CD4-positive, alpha-beta T cell (primary cell): ENCODE results near the gene PCDHA7. TPM values are rescaled to one million over a fixed set of nuclear protein-coding genes. Genes with fewer than 3 reads are reported as not detected.

Source experiments
- ATAC-seq: fragments of 200-7000 bp; cut with Tn5 transposase; one replicate; pipeline ENCODE4 v1.10.0; 2022; ENCODE audit warnings: mild to moderate bottlenecking; ENCODE audit not compliant: poor library complexity
- CTCF ChIA-PET: fragments of 350-600 bp; sonication (Branson Sonifier 250); formaldehyde crosslinking; loops from one replicate; lab custom pipeline; 2021; ENCODE audit warnings: antibody characterized with exemption, inconsistent platforms; lab: Charles Lee
- POLR2A ChIA-PET: fragments of 350-600 bp; sonication (Branson Sonifier 250); formaldehyde crosslinking; loops from one replicate; lab custom pipeline; 2021; ENCODE audit warnings: antibody characterized with exemption, inconsistent platforms; lab: Charles Lee
- DNase-seq, 14 experiments: peaks; one replicate each; pipeline ENCODE4 v3.0.0-alpha.2; 2013 to 2020; ENCODE audit warnings: mixed read lengths in 2 of 14
- H3K27ac ChIP-seq, 2 donors: one replicate each; pipeline versions ENCODE4 v1.5.1 to v1.7.0; 2013; ENCODE audit warnings: low read length in 2 of 2, low read depth in 1 of 2, mild to moderate bottlenecking in 1 of 2
- H3K27me3 ChIP-seq, 2 experiments: 1 replicate in 1 of 2; 2 replicates in 1 of 2; pipeline versions ENCODE4 v1.6.1 to v1.7.0; 2013; ENCODE audit warnings: low read length in 2 of 2, control low read depth in 1 of 2, mild to moderate bottlenecking in 1 of 2, moderate library complexity in 1 of 2; ENCODE audit not compliant: insufficient read depth in 2 of 2, control insufficient read depth in 1 of 2
- H3K36me3 ChIP-seq: one replicate; pipeline ENCODE4 v1.6.1; 2013; ENCODE audit warnings: low read length, control low read depth; ENCODE audit not compliant: insufficient read depth
- H3K4me1 ChIP-seq: one replicate; pipeline ENCODE4 v1.6.1; 2013; ENCODE audit warnings: low read length, control low read depth; ENCODE audit not compliant: insufficient read depth
- H3K4me3 ChIP-seq: one replicate; pipeline ENCODE4 v1.5.1; 2013; ENCODE audit warnings: mild to moderate bottlenecking, low read length, moderate library complexity
- H3K9me3 ChIP-seq, 2 experiments: 1 replicate in 1 of 2; 2 replicates in 1 of 2; pipeline versions ENCODE4 v1.6.1 to v1.7.0; 2013; ENCODE audit warnings: low read length in 2 of 2, mild to moderate bottlenecking in 2 of 2, control low read depth in 1 of 2, moderate library complexity in 1 of 2; ENCODE audit not compliant: control insufficient read depth in 1 of 2, insufficient read depth in 1 of 2
- H3K27ac Mint-ChIP-seq: one replicate; pipeline ENCODE4 v1.8.0; 2020; ENCODE audit warnings: mixed read lengths
- H3K27me3 Mint-ChIP-seq: one replicate; pipeline ENCODE4 v1.8.0; 2021; ENCODE audit warnings: mixed read lengths
- H3K36me3 Mint-ChIP-seq: one replicate; pipeline ENCODE4 v1.8.0; 2021; ENCODE audit warnings: low read depth, mixed read lengths
- H3K4me1 Mint-ChIP-seq: one replicate; pipeline ENCODE4 v1.8.0; 2021; ENCODE audit warnings: low read depth, mixed read lengths
- H3K4me3 Mint-ChIP-seq: one replicate; pipeline ENCODE4 v1.8.0; 2020; ENCODE audit warnings: mild to moderate bottlenecking, mixed read lengths
- H3K9me3 Mint-ChIP-seq: one replicate; pipeline ENCODE4 v1.8.0; 2020; ENCODE audit warnings: mixed read lengths
- CTCF ChIP-seq: fragments of 200-600 bp; IDR thresholded peaks from one replicate; pipeline ENCODE4 v1.8.0; 2022; ENCODE audit warnings: antibody characterized with exemption, mild to moderate bottlenecking
- intact Hi-C, 2 experiments: fragments of 100-400 bp; cut with DNase I in 1 of 2; cut with micrococcal nuclease in 1 of 2; formaldehyde crosslinking; loops; one replicate each; pipeline versions ENCODE4 v1.15.1 to v1.9.0; 2023 to 2025; cut with DNase I, micrococcal nuclease
- total RNA-seq, 174 experiments: library from RNA in 2 of 174; stranded (reverse) in 2 of 174; gene quantifications; one replicate each; pipeline ENCODE4 v1.2.3 and lab custom pipeline; 2021 to 2026

Gene PCDHA7
- total RNA-seq, 2 experiments from 2014 or later = not detected

DNA sequence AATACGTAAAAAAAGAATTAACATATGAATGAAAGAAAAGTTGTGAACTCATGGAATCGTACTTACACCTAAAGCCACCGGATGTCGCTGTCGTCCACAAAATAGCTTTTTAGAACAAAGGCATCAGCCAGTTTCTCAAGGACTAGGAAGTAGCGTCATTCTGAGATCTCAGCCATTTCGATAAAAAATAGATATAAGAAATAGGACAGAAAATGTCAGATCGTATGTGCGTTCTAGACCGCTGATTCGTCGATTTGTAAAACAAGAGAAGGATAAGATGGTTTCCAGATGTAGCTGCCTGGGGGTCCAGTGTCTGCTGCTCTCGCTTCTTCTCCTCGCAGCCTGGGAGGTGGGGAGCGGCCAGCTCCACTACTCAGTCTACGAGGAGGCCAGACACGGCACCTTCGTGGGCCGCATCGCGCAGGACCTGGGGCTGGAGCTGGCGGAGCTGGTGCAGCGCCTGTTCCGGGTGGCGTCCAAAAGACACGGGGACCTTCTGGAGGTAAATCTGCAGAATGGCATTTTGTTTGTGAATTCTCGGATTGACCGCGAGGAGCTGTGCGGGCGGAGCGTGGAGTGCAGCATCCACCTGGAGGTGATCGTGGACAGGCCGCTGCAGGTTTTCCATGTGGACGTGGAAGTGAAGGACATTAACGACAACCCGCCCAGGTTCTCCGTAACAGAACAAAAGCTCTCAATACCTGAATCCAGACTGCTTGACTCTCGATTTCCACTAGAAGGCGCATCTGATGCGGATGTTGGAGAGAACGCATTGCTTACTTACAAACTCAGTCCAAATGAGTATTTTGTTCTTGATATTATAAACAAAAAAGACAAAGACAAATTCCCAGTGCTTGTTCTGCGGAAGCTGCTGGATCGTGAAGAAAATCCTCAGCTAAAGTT, 22.0 kb downstream of the PCDHA7 start, which contains the start of gene PCDHA10:
Gene PCDHA10 (plus strand): TSS at position 126 of the 903 bp plus-strand sequence. CDS start 152 bp downstream, at position 278.
- no peak within 1 kb of the TSS for H3K27ac Mint-ChIP-seq
- POLR2A ChIA-PET = no interaction called here
- CTCF ChIA-PET = no interaction called here

GRCh38 chr5:140857177-140857986, 23.3 kb downstream of the PCDHA7 start:
- peaks cover 9 to 11% of the 10 kb centered on the region in 2 experiments for H3K27me3 ChIP-seq
- H3K4me1 Mint-ChIP-seq = no peaks in the 10 kb centered on the region
- no peaks in the 10 kb centered on the region for H3K36me3 ChIP-seq
- H3K4me3 ChIP-seq = no peak overlapping the region
- peaks cover 29 to 40% of the 10 kb centered on the region in 2 experiments for H3K9me3 ChIP-seq
- no peak overlapping the region for H3K4me3 Mint-ChIP-seq
- DNase-seq = no peak
- ATAC-seq = no peak
- no peak for TF ChIP-seq CTCF
- peaks cover 15% of the 10 kb centered on the region for H3K9me3 Mint-ChIP-seq
- intact Hi-C loops = no loop called here
- peaks cover 6% of the 10 kb centered on the region for H3K36me3 Mint-ChIP-seq
- POLR2A ChIA-PET = no interaction called here
- H3K27me3 Mint-ChIP-seq = peaks cover 57% of the 10 kb centered on the region
- no peak overlapping the region for H3K27ac ChIP-seq
- no peak overlapping the region for H3K27ac Mint-ChIP-seq
- no peaks in the 10 kb centered on the region for H3K4me1 ChIP-seq
- CTCF ChIA-PET = no interaction called here

More for the DNA sequence above, 22.0 kb downstream of the PCDHA7 start, which contains the start of gene PCDHA10:
- Mint-ChIP-seq H3K4me1 (no peaks in the 10 kb centered on the region), H3K36me3 (peaks cover 6% of the 10 kb centered on the region), H3K4me3 (no peak within 1 kb of the TSS), H3K27me3 (peaks cover 47% of the 10 kb centered on the region), H3K9me3 (peaks cover 12% of the 10 kb centered on the region)
- Histone ChIP-seq H3K27ac (no peak within 1 kb of the TSS), H3K36me3 (no peaks in the 10 kb centered on the region), H3K9me3 (peaks cover 16 to 32% of the 10 kb centered on the region in 2 experiments), H3K27me3 (peaks cover 9 to 10% of the 10 kb centered on the region in 2 experiments), H3K4me3 (no peak within 1 kb of the TSS), H3K4me1 (no peaks in the 10 kb centered on the region)
- ATAC-seq (no peak), DNase-seq (no peak)
- intact Hi-C loops = no loop called here
- no peak for TF ChIP-seq CTCF

GRCh38 chr5:140857987-140858240, 23.8 kb downstream of the PCDHA7 start:
- no peaks in the 10 kb centered on the region for H3K4me1 Mint-ChIP-seq
- no peaks in the 10 kb centered on the region for H3K4me1 ChIP-seq
- no peak overlapping the region for H3K4me3 ChIP-seq
- DNase-seq (no peak), ATAC-seq (no peak)
- no peak overlapping the region for H3K27ac ChIP-seq
- TF ChIP-seq CTCF = no peak
- peaks cover 54% of the 10 kb centered on the region for H3K27me3 Mint-ChIP-seq
- ChIA-PET POLR2A (no interaction called here), CTCF (no interaction called here)
- H3K9me3 Mint-ChIP-seq = peaks cover 15% of the 10 kb centered on the region
- H3K9me3 ChIP-seq = peaks cover 29 to 42% of the 10 kb centered on the region in 2 experiments
- H3K36me3 ChIP-seq = no peaks in the 10 kb centered on the region
- no peak overlapping the region for H3K4me3 Mint-ChIP-seq
- H3K27ac Mint-ChIP-seq = no peak overlapping the region
- intact Hi-C loops = no loop called here
- H3K36me3 Mint-ChIP-seq = peaks cover 6% of the 10 kb centered on the region
- peaks cover 9 to 14% of the 10 kb centered on the region in 2 experiments for H3K27me3 ChIP-seq
